HepG2 (cell line): Measurements from ENCODE around the gene HDLBP. TPM values are rescaled to one million over a fixed set of nuclear protein-coding genes. Genes with fewer than 3 reads are reported as not detected.

Experiments
- DMAP1 ChIP-seq: IDR thresholded peaks from 2 replicates; pipeline ENCODE4 v1.6.1; 2016
- GMEB2 ChIP-seq: IDR thresholded peaks from 2 replicates; pipeline ENCODE4 v1.6.1; 2016; ENCODE audit warnings: missing biosample characterization, missing genetic modification reagents, low read depth
- JUN ChIP-seq: sonication (generic); formaldehyde crosslinking; IDR thresholded peaks from 2 replicates; pipeline ENCODE4 v1.4.0; 2020; ENCODE audit warnings: mild to moderate bottlenecking, missing genetic modification reagents
- KLF9 ChIP-seq: IDR thresholded peaks from 2 replicates; pipeline ENCODE4 v1.6.1; 2016; ENCODE audit warnings: low read depth
- NR0B2 ChIP-seq: sonication (generic); formaldehyde crosslinking; IDR thresholded peaks from 2 replicates; pipeline ENCODE4 v1.4.0; 2020; ENCODE audit warnings: mild to moderate bottlenecking, missing genetic modification reagents
- PBX2 ChIP-seq: IDR thresholded peaks from 2 replicates; pipeline ENCODE4 v1.6.1; 2016; ENCODE audit warnings: control low read depth
- POLR2AphosphoS2 ChIP-seq: IDR thresholded peaks from 2 replicates; pipeline ENCODE4 v1.6.1; 2011; ENCODE audit warnings: low read depth, low read length, improper control_type of control experiment
- SALL2 ChIP-seq: sonication (generic); formaldehyde crosslinking; IDR thresholded peaks from 2 replicates; pipeline ENCODE4 v1.8.1; 2023; ENCODE audit warnings: mild to moderate bottlenecking, missing genetic modification reagents, inconsistent platforms
- SP4 ChIP-seq: sonication (generic); formaldehyde crosslinking; IDR thresholded peaks from 2 replicates; pipeline ENCODE4 v1.8.1; 2023; ENCODE audit warnings: mild to moderate bottlenecking, missing genetic modification reagents
- SPEN ChIP-seq: sonication (generic); formaldehyde crosslinking; IDR thresholded peaks from 2 replicates; pipeline ENCODE4 v1.5.1; 2020; ENCODE audit warnings: low read depth, mild to moderate bottlenecking, missing genetic modification reagents
- SRSF1 ChIP-seq: fragments of 200-400 bp; formaldehyde crosslinking; optimal IDR thresholded peaks from 2 replicates; pipeline ENCODE3; 2017; ENCODE audit warnings: mild to moderate bottlenecking, low read depth, low read length, moderate library complexity
- TAF1 ChIP-seq: sonication (generic); formaldehyde crosslinking; IDR thresholded peaks from 2 replicates; pipeline ENCODE4 v1.4.0; 2020; ENCODE audit warnings: missing genetic modification reagents
- TIGD3 ChIP-seq: sonication (generic); formaldehyde crosslinking; IDR thresholded peaks from 2 replicates; pipeline ENCODE4 v1.5.1; 2020; ENCODE audit warnings: mild to moderate bottlenecking, missing genetic modification reagents, borderline replicate concordance
- ZBTB42 ChIP-seq: sonication (generic); formaldehyde crosslinking; IDR thresholded peaks from 2 replicates; pipeline ENCODE4 v1.5.0; 2020; ENCODE audit warnings: mild to moderate bottlenecking, missing genetic modification reagents
- ZNF17 ChIP-seq: sonication (generic); formaldehyde crosslinking; IDR thresholded peaks from 2 replicates; pipeline ENCODE4 v1.5.0; 2020; ENCODE audit warnings: mild to moderate bottlenecking, missing genetic modification reagents
- ZNF224 ChIP-seq: sonication (generic); formaldehyde crosslinking; IDR thresholded peaks from 2 replicates; pipeline ENCODE4 v1.5.0; 2020; ENCODE audit warnings: mild to moderate bottlenecking, missing genetic modification reagents
- ZNF251 ChIP-seq: sonication (generic); formaldehyde crosslinking; IDR thresholded peaks from 2 replicates; pipeline ENCODE4 v1.9.0; 2021; ENCODE audit warnings: mild to moderate bottlenecking, missing genetic modification reagents
- ZNF441 ChIP-seq: sonication (generic); formaldehyde crosslinking; IDR thresholded peaks from 2 replicates; pipeline ENCODE4 v1.7.0; 2021; ENCODE audit warnings: missing genetic modification reagents, borderline replicate concordance
- ZNF564 ChIP-seq: sonication (generic); formaldehyde crosslinking; IDR thresholded peaks from 2 replicates; pipeline ENCODE4 v1.8.1; 2023; ENCODE audit warnings: mild to moderate bottlenecking, missing genetic modification reagents
- polyA plus RNA-seq, 8 experiments: library from polyadenylated mRNA; depleted of rRNA in 3 of 8; stranded (reverse) in 7 of 8; unstranded in 1 of 8; fragments of >200 nt; fragmentation: Illumina TruSeq in 4 of 8; extraction: Trizol in 4 of 8; gene quantifications; 2 replicates each; pipeline versions ENCODE4 v1.2.1 to v1.2.3, GENCODE V29; 2011 to 2016; ENCODE audit warnings: low read depth in 4 of 8, missing spikeins in 1 of 8, mixed read lengths in 1 of 8; ENCODE audit not compliant: insufficient read depth in 1 of 8
- total RNA-seq, 5 experiments: library from RNA; depleted of rRNA; stranded (reverse); fragments of >200 nt; fragmentation: Illumina TruSeq; extraction: Trizol; gene quantifications; 2 replicates each; pipeline ENCODE4 v1.2.3, GENCODE V29; 2016; ENCODE audit warnings: low read depth in 1 of 5
- TF ChIP-seq, protein P1 (sequence below): sonication (generic); formaldehyde crosslinking; IDR thresholded peaks from 2 replicates; pipeline ENCODE4 v1.8.1; 2022; ENCODE audit warnings: mild to moderate bottlenecking, missing genetic modification reagents
- TF ChIP-seq, protein P2 (sequence below): sonication (generic); formaldehyde crosslinking; IDR thresholded peaks from 2 replicates; pipeline ENCODE4 v1.4.0; 2020; ENCODE audit warnings: missing genetic modification reagents, mild to moderate bottlenecking, borderline replicate concordance

The HDLBP gene
- total and polyA plus RNA-seq, 2 of the 13 experiments (the other 11 are each of a cell fraction or from before 2014, with no cell fraction given): 464 to 707 TPM

DNA sequence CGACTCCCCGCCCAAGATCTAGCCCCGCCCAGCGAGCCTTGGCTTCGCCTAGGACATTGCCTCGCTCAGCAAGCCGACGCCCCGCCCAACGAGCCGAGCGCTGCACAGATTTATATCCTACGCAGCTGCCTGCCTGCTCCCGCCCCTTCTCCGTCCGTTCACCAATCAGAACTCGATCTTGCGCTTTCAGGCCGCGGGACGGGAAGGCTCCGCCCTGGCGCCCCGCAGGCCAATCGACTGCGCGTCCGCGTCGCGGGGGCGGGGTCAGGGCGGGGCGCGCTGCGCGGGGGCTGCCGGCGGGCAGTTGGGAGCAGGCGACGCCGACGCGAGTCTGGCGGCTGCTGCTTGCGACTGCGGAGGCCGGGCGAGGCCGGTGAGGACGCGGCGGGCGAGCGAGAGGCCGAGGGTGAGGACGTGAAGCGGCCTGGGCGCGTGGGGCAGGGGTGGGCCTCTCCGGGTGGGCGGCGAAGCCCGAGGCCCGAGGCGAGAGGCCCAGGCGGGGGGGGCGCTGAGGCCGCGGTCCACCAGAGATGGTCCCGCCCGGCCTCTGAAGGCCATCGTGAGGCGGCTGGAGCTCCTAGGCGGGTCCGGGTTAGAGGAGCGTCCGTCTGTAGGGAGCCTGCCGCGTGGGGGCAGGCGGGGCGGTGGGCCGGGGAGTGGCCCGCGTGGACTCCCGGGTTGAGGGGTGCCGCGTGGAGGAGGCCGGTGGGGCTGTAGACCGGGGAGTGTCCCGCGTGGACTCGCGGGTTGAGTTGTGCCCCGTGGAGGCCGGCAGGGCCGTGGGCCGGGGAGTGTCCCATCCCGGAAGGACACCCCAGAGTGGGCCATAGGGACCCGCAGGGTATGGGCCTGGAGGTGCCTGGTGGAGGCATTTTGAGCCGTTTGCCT, 40.8 kb upstream of the HDLBP start, which contains the start of gene FARP2 (continued):
- TF ChIP-seq TIGD3 (CRISPR knock-in tag): no peak
- no peak for TF ChIP-seq KLF9 (CRISPR knock-in tag)
- peak; percentile 91 for TF ChIP-seq TAF1
- no peak for TF ChIP-seq SRSF1
- TF ChIP-seq PBX2 (CRISPR knock-in tag): no peak
- TF ChIP-seq, protein P1, sequence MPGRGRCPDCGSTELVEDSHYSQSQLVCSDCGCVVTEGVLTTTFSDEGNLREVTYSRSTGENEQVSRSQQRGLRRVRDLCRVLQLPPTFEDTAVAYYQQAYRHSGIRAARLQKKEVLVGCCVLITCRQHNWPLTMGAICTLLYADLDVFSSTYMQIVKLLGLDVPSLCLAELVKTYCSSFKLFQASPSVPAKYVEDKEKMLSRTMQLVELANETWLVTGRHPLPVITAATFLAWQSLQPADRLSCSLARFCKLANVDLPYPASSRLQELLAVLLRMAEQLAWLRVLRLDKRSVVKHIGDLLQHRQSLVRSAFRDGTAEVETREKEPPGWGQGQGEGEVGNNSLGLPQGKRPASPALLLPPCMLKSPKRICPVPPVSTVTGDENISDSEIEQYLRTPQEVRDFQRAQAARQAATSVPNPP: no peak
- TF ChIP-seq NR0B2 (CRISPR knock-in tag): no peak
- TF ChIP-seq ZNF441 (CRISPR knock-in tag): no peak
- TF ChIP-seq ZNF564: peak; percentile 57; the same call in 1 of the 2 replicates
- no peak for TF ChIP-seq JUN (CRISPR knock-in tag)
- TF ChIP-seq, protein P2, sequence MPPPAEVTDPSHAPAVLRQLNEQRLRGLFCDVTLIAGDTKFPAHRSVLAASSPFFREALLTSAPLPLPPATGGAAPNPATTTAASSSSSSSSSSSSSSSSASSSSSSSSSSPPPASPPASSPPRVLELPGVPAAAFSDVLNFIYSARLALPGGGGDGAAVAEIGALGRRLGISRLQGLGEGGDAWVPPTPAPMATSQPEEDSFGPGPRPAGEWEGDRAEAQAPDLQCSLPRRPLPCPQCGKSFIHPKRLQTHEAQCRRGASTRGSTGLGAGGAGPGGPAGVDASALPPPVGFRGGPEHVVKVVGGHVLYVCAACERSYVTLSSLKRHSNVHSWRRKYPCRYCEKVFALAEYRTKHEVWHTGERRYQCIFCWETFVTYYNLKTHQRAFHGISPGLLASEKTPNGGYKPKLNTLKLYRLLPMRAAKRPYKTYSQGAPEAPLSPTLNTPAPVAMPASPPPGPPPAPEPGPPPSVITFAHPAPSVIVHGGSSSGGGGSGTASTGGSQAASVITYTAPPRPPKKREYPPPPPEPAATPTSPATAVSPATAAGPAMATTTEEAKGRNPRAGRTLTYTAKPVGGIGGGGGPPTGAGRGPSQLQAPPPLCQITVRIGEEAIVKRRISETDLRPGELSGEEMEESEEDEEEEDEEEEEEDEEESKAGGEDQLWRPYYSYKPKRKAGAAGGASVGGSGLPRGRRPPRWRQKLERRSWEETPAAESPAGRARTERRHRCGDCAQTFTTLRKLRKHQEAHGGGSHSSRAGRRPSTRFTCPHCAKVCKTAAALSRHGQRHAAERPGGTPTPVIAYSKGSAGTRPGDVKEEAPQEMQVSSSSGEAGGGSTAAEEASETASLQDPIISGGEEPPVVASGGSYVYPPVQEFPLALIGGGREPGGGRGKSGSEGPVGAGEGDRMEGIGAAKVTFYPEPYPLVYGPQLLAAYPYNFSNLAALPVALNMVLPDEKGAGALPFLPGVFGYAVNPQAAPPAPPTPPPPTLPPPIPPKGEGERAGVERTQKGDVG (CRISPR knock-in tag): no peak
- peak; percentile 98 for TF ChIP-seq SP4 (CRISPR knock-in tag)
- peak; percentile 74 for TF ChIP-seq DMAP1
- TF ChIP-seq ZNF17: no peak
- TF ChIP-seq ZBTB42 (CRISPR knock-in tag): peak; percentile 67; the same call in 1 of the 2 replicates
- TF ChIP-seq SPEN (CRISPR knock-in tag): peak; percentile 74
- no peak for TF ChIP-seq POLR2AphosphoS2
- no peak; the same call in 1 of the 2 replicates for TF ChIP-seq GMEB2 (CRISPR knock-in tag)
- TF ChIP-seq ZNF224 (CRISPR knock-in tag): no peak
- peak; percentile 83; the same call in 1 of the 2 replicates for TF ChIP-seq SALL2 (CRISPR knock-in tag)
- no peak for TF ChIP-seq ZNF251 (CRISPR knock-in tag)
